ENCODE measurements around the gene BRD3. TPM values are rescaled to one million over a fixed set of nuclear protein-coding genes. Genes with fewer than 3 reads are reported as not detected.

Gene BRD3
- total RNA-seq, 1 experiment from 2014 or later = 43.3 TPM

DNA sequence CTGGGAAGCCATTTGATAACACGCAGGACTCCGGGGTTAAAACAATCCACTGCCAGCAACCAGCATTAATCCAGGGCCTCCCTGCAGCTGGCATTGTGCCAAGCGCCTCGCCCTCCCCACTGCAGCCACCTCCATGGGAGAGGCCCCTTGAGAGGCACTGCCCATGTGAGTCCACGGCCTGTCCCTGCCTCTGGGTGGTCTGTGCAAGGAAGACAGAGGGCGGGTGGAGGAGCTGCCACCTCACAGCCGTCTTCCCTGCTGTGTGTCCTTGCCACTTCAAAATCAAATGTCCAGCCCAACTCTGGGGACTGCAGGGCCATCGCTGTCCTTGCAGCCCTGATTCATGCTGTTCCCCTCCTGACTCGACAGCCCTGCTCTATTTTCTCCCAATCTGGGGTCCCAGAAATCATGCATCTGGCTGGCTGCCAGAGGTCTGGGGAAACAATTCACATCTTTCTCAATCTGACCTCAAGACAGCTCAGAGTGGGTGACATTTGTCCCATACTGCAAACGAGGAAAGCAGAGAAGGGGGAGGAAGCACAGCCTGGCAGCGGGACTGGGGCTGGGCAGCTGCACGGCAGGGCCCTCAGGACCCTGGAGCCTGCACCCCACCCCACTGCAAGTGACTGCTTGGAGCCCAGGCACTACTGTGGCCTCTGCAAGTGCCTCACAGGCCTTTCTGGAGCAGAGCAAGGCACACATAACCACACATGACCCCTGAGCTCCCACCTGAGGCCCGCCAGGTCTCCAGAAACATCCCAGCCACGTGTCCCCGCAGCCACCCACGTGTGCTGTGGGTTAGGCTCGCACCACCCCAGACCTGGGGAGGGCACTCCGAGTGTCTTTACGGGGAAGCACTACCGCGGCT is 26.8 kb downstream of the BRD3 start:
- Histone ChIP-seq H3K4me3 (no peak overlapping the region), H3K36me3 (peaks cover 89% of the 10 kb centered on the region), H3K27ac (no peak overlapping the region), H3K27me3 (no peaks in the 10 kb centered on the region), H3K4me1 (peaks cover 17% of the 10 kb centered on the region), H3K9me3 (replicated peaks) (peaks cover 3% of the 10 kb centered on the region; the same call in 1 of the 2 replicates)
- peak; percentile 76 to 78 for DNase-seq

DNA sequence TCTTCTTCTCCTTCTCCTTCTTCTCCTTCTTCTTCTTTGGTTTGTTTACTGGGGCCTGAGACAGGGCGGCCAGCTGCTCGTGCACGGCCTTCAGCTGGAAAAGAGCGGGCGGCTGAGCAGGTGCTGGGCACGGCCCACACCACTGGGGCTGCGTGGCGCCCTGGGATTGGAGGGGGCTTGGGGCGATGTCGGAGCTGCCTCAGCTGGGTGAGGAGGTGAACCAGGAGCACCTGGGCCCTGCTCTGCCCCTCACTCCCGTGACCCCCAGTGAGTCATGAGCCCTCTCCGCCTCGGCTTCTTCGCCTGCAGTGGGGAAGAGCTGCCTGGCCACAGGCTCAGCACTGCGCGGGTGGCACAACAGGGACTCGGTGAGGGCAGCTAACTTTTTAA is 27.7 kb downstream of the BRD3 start:
- Histone ChIP-seq H3K9me3 (replicated peaks) (peaks cover 3% of the 10 kb centered on the region; the same call in 1 of the 2 replicates), H3K4me1 (peaks cover 17% of the 10 kb centered on the region), H3K4me3 (no peak overlapping the region), H3K27me3 (no peaks in the 10 kb centered on the region), H3K36me3 (peaks cover 89% of the 10 kb centered on the region), H3K27ac (no peak overlapping the region)
- DNase-seq = no peak

DNA sequence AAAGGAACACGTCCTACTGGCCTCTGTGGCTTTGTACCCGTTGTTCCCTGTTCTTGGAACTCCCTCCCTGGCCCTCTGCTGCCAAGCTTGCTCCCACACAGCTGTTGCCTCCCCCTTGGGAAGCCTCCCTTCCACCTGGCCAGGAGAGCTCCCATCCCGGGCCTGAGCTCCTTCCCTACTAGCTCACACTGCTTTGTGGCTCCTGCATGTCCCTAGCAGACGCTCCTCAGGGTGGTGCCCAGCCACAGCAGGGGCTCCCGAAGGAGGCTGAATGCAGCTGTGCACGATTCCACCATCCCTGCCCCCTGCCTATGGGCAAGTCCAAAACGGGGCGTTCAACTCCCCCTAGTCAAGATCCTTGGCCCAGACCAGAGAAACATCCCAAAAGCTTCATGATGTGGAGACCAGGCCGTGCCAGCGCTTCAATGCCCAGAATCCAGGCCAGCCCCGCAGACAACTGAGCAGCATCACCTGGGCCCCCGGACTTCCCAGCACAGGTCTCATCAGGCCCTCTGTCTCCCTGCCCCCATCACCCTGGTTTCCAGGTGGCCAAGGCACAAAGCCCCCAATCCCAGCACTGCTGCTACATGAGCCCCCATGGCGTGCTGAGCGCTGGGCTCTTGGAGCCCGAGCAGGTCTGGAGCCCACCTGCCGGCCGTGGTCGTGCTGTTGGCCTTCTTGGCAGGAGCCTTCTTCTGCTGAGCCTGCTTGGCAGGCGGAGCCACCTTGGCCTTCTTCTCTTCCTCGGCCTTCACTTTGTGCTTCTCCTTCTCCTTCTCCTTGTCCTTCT is 28.2 kb downstream of the BRD3 start:
- Histone ChIP-seq H3K9me3 (replicated peaks) (peaks cover 3% of the 10 kb centered on the region; the same call in 1 of the 2 replicates), H3K27me3 (no peaks in the 10 kb centered on the region), H3K4me3 (no peak overlapping the region), H3K27ac (no peak overlapping the region), H3K4me1 (peaks cover 17% of the 10 kb centered on the region), H3K36me3 (peaks cover 89% of the 10 kb centered on the region)
- DNase-seq = no peak

DNA sequence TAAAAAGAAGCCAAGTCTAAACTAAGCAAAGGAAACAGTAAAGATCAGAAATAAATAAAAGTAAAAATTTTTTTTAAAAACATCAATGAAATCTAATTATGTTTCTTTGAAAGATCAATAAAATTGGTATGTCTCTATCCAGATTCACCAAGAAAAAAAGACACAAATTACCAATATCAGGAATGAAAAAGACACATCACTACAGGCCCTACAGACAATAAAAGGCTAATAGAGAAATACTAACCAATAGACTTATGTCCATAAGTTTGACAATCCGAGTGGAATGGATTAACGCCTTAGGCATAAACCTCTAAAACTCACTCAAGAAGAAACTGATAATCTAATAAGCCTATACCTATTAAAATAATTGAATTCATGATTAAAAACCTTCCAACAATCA is 30.2 kb downstream of the BRD3 start:
- H3K9me3 ChIP-seq (replicated peaks) = peaks cover 3% of the 10 kb centered on the region; the same call in 1 of the 2 replicates
- no peaks in the 10 kb centered on the region for H3K27me3 ChIP-seq
- no peak for DNase-seq
- H3K36me3 ChIP-seq = peaks cover 84% of the 10 kb centered on the region
- H3K27ac ChIP-seq = no peak overlapping the region
- peaks cover 17% of the 10 kb centered on the region for H3K4me1 ChIP-seq
- no peak overlapping the region for H3K4me3 ChIP-seq

DNA sequence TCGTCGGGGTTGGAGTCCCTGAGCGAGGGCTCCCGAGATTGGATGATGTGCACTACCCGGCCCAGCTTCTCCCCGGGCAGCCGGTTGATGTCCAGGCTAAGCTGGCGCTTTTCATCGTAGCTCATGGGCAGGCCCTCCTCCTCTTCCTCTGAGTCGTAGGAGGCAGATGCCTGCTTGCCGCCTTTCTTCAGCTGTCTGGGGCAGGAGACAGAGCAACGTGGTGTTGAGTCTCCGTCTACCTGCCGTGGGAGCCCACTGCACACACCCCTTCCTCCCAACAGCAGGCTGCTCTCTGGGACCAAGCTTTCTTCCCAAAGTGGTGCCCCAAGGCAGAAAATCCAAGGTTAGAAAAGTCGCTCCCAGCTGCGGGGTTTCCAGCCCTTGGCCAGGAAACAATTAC is 31.7 kb downstream of the BRD3 start:
- Histone ChIP-seq H3K27me3 (no peaks in the 10 kb centered on the region), H3K9me3 (replicated peaks) (0 out of 2 replicates have a peak, but pooled peaks cover 3% of the 10 kb centered on the region), H3K4me1 (peaks cover 10% of the 10 kb centered on the region), H3K4me3 (no peak overlapping the region), H3K27ac (no peak overlapping the region), H3K36me3 (peaks cover 92% of the 10 kb centered on the region)
- DNase-seq = no peak

DNA sequence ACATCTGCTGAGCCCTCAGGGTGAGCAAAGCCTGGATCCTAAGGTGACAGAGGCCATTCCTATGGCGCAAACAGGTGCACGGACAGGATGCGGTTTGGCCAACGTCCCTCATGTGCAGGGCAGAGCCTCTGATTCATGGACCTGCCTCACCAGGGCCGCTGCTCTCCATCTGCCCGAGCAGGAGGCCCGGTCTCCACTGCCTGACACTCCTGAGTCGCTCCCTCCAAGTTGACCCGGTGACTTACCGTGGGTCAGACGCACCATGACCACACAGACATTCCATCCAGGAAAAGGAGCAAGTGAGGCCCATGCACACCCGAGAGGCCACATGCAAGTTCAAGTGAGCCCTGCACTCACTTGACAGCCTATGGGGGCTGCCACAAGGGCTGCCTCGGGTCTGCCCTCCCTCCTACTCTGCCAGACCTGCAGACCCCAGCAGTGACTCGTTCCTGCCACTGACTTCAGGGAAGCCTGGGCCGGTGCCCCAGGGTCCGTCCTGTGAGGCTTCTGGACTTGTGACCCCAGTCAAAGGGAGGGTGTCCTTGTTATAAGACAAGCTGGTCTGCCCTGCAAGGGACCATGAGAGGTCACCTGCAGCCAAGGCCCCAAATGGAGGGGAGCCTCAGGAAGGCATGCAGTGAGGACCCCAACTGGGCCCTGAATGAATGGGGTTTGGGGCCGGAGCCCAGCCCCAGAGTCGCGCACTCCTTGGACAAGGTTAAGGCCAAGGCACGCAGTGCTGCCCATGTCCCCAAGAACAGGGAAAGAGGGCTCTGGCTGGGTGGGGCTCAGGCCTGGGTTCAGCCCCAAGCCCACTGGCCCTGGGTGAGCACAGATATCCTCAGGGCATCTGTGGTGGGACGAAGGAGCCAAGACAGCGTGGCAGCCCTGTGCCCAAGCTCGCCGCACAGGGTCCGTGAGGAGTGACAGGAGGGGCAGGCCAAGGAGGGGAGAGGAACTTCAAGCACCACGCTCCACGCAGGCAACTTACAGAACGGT is 32.5 kb downstream of the BRD3 start:
- no peaks in the 10 kb centered on the region for H3K27me3 ChIP-seq
- H3K36me3 ChIP-seq = peaks cover 92% of the 10 kb centered on the region
- no peak overlapping the region for H3K27ac ChIP-seq
- peaks cover 2% of the 10 kb centered on the region; the same call in 1 of the 2 replicates for H3K4me1 ChIP-seq
- H3K9me3 ChIP-seq (replicated peaks) = 0 out of 2 replicates have a peak, but pooled peaks cover 3% of the 10 kb centered on the region
- no peak overlapping the region for H3K4me3 ChIP-seq
- DNase-seq = no peak

DNA sequence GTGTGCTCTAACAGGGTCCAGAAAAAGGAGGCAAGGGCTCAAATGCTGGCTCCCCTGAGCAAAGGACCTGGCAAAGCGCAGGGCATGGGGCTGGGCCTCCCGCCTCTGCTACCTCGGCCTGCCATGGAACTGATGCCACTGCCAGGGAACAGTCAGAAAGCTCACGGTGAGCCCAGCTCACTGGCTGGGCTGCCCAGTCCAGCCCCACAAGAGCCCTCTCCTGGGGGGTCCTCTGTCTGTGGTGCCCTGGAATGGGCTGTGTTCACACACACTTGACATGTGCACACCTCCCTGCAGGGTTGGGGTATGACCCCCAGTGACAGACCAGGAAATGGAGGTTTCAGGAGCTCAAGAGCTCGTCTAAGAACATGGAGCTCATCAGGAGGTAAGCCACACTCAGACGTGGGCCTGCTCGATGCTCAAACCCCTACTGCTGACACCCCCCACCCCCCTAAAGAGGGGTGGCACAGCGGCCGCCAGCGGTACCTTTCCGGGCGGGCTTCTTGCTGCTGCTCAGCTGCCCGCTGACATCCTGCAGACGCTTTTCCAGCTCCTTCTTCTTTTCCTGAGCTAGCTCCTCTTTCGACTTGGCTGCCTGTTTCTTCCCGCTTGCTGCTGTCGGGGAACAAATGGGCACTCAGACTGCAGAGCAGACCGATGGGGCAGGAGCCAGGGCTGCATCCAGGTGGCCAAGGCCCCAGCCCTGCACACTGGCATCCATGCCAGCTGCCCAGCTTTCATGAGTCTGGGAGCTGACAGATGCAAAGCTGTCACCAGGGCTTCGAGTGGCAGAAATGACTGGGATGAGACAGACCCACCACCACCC is 33.4 kb downstream of the BRD3 start:
- no peak for DNase-seq
- Histone ChIP-seq H3K36me3 (peaks cover 89% of the 10 kb centered on the region), H3K4me1 (no peaks in the 10 kb centered on the region), H3K4me3 (no peak overlapping the region), H3K27ac (no peak overlapping the region), H3K9me3 (replicated peaks) (0 out of 2 replicates have a peak, but pooled peaks cover 3% of the 10 kb centered on the region), H3K27me3 (no peaks in the 10 kb centered on the region)

DNA sequence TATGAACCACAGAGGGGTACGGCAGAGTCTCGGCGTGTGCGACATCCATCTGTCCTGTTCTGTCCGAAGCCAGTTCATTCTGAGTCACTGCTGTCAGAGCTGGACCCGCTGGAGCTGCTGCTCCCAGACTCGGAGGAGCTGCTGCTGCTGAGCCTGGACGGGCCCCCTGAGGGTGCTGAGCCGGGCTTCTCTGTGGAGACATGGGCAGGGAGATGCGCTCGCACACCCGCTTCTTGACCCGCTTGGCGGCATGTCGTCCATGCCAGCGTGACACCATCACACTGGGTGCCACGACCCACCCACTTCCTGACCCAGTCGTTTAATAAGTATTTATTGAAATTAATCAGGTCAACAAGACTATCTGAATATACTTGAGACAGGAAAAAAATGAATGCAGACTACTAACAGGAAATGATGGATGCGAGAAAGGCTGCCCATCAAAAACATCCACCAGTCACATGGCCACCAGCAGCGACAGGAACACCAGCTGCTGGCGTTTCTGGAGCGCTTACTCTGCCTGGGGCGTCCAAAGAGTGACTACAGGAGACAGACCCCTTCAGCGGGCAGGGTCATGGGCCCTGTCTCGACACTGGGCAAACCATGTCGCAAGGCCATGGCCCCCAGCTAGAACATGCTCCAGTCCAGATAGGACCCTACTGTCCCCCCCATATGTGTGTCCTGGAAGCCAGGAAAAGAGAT is 34.2 kb downstream of the BRD3 start:
- Histone ChIP-seq H3K4me3 (no peak overlapping the region), H3K36me3 (peaks cover 87% of the 10 kb centered on the region), H3K27ac (no peak overlapping the region), H3K9me3 (replicated peaks) (0 out of 2 replicates have a peak, but pooled peaks cover 3% of the 10 kb centered on the region), H3K4me1 (no peaks in the 10 kb centered on the region), H3K27me3 (no peaks in the 10 kb centered on the region)
- DNase-seq = no peak

DNA sequence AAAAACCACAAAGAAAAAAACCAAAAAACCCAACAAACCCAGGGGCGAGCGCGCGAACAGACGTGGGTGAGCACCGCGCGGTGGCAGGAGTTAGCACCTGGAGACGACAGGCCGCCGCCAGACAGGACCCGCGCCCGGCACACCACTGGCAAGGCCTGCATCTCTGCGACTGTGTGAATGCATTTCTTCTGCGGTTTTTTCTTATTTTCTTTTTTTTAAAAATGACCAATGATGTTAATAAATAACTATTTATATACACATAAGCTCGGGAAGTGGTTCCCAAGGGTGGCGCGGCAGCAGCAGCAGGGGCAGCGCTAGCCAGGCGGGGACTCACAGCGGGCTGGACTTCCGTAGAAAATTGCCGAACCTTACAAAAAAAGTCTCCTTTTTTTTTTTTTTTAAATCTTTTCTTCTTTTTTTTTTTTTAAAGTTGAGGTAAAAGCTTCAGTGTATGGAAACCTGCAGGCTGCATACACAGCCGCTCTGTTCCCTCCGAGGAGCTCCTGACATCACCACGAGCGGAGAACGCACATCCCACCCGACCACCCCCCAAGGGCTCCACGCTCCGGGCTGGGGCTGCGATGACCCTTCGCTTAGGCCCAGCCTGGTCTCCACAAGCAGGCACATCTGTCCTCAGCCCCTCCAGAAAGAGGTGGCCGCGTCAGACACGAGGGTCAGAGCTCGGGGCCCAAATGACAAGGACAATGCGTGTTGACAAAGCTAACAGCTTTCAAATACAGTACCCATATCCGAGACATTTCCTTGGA is 35.2 kb downstream of the BRD3 start:
- H3K27me3 ChIP-seq = no peaks in the 10 kb centered on the region
- peaks cover 77% of the 10 kb centered on the region for H3K36me3 ChIP-seq
- H3K4me3 ChIP-seq = no peak overlapping the region
- DNase-seq = no peak
- H3K4me1 ChIP-seq = no peaks in the 10 kb centered on the region
- 0 out of 2 replicates have a peak, but pooled peaks cover under 1% of the 10 kb centered on the region for H3K9me3 ChIP-seq (replicated peaks)
- no peak overlapping the region for H3K27ac ChIP-seq

DNA sequence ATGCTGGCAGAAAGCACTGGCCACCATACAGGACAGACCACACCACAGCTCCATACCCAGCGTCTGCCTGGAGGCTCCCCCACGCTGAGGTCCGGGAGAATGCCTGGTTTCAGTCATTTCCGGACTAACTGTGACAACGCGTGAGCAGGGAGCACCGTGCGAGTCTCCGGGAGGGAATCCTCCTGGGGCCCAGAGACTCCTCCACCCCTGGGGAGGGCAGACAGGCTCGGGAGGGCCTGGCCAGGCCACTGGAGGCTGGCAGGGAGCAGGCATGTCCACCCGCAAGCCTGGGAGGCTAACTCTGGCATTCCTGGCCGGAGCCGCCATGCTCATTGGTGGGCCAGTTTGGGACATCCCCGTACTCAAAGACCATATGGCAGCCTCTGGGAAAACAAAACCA is 36.0 kb downstream of the BRD3 start:
- H3K4me1 ChIP-seq = no peaks in the 10 kb centered on the region
- no peaks in the 10 kb centered on the region for H3K9me3 ChIP-seq (replicated peaks)
- H3K27ac ChIP-seq = no peak overlapping the region
- no peak overlapping the region for H3K4me3 ChIP-seq
- peaks cover 68% of the 10 kb centered on the region for H3K36me3 ChIP-seq
- DNase-seq = no peak
- H3K27me3 ChIP-seq = no peaks in the 10 kb centered on the region

DNA sequence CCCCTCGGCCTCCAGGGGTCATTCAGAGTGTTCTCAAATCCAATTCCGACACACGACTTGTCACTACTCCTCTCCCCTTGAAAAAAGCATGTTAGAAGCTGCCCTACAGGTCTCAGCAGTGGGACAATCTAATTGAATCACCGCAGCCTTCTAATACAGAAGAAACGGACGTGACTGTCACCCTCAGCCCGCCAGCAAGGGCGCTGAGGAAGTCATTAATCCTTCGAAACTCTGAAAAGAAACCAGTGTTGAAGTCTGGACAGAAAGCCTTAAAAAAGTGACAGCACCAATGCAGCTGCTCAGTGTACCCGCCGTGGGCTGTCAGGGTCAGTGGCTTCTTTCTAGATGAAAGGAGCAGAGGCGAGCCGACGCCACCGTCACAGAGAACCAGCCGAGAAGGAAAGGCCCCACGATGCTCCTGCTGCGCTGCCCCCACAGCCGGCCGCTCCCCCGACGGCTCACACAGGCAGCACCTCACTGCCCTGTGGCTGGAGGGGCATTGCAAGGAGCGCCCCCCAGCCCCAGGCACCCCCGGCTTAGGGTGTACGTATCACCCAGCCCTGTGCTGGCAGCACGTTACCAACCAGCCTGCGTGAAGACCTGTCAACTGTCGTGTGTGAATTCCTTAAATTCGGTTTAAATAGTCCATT is 36.9 kb downstream of the BRD3 start:
- Histone ChIP-seq H3K27me3 (no peaks in the 10 kb centered on the region), H3K4me3 (no peak overlapping the region), H3K9me3 (replicated peaks) (no peaks in the 10 kb centered on the region), H3K27ac (no peak overlapping the region), H3K4me1 (no peaks in the 10 kb centered on the region; the same call in 1 of the 2 replicates), H3K36me3 (peaks cover 60% of the 10 kb centered on the region)
- DNase-seq = peak in 1 of 2 experiments; percentile 3
